HL-60/S4 treated with phorbol 12-myristate 13-acetate at 8.2 ng/mL for 4 days and 3 days (cell line): ENCODE data around the gene CSH2.

Experiments used
- in situ Hi-C: fragments of 300-500 bp; cut with MboI; formaldehyde crosslinking; loops from 2 replicates; pipeline ENCODE4 v1.15.0; 2022; ENCODE audit warnings: low sequenced_read_pairs

Gene CSH2

DNA sequence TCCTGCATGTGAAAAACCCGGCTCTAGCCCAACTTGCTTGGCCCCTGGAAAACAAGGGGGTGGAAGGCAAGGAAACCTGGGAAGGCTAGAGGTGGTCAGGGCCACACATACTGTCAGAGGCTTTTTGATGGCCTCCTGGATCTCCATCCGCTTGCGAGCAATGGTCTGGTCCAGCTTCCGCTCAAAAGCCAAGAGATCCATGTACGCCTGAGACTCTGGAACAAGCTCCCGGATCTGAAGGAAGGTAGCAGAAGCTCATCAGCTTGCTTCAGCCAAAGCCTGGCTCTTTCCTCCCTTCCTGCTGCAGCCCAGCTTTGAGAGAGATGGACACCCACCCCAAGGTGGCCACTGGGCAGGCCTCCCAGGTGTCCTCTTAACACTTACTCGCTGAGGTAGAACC, 36.7 kb downstream of the CSH2 start:
- in situ Hi-C loops, result no loop called here

DNA sequence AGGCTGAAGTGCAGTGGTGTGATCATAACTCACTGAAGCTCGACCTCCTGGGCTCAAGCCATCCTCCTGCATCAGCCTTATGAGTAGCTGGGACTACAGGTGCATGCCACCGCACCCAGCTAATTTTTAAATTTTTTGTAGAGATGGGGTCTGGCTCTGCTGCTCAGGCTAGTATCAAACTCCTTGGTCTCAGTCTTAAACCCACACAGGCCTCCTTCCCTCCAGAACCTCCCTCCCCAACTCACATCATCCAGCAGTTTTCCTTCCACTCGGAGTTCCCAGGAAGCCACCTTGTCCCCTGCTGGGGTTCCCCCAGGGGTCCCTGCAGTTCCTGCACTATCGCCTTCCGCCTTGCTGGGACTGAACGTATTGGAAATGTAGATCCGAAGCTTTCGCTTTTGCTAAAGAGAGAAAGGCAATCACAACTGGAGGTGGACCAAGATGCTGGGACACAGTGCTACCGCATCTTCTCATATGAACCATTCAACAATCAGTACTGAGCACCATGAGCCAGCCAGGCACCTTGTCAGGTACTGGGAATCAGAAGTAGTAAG, 38.2 kb downstream of the CSH2 start:
- in situ Hi-C loops, result no loop called here

DNA sequence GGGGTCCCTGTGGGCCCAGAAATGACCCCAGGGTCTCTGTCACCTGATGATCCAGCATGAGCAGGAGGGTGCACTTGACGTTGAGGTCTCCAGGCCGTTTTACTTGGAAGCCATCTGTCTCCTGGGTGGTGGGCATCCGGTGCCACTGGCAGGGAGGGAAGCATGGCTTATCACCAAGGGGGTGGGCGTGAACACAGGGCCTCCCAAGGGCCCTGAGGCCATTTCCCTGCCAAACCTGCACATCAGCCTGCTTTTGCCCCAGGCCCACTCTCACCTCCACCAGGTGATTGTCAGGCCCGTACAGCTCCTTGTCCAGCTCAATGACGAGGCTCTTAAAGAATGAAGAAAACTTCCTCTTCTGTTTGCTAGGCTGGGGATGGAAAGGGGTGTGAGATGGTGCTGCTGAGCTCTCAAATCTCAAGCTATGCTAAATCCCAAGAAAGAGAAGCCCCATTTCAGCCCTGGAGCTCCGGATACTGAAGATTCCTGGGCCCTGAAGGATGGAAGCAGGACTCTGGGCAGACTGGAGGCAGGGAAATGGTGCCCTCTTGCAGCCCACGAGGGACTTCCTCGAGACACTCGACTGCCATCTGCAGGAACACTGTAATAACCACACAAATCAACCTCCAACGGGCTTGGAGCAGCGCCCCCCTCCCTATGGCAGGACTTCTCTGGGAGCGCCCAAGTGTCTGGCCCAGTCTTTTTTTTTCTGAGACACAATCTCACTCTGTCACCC, 38.9 kb downstream of the CSH2 start:
- in situ Hi-C loops, result no loop called here

DNA sequence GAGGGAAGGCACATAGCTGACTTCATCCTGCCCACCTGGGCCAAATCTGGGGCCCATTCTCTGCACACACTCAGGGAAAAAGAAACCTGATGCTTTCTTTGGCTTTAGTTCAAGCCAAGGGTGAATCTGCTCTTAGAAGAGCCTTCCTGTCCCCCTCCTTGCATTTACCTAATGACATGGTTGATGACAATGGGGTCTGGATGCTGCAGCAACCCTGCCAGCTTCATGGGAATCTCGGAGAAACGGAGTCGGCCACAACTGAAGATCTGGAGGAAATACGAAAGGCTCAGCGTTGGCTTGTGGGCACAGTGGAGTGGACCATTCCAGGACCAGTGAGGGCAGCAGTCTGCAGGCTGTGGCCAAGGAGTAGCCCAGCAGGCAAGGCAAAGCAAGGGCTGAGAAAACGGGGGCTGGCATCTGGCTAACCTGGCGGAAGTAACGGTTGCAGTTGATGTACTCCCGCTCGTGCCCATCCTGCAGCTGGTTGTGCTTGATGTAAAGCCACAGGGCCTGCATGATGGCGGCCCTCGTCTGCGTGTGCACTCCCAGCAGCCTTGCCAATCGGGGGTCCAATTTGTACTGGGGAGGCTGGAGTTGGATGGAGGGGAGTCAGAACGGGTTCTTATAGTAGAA, 39.6 kb downstream of the CSH2 start:
- in situ Hi-C loops, result no loop called here

DNA sequence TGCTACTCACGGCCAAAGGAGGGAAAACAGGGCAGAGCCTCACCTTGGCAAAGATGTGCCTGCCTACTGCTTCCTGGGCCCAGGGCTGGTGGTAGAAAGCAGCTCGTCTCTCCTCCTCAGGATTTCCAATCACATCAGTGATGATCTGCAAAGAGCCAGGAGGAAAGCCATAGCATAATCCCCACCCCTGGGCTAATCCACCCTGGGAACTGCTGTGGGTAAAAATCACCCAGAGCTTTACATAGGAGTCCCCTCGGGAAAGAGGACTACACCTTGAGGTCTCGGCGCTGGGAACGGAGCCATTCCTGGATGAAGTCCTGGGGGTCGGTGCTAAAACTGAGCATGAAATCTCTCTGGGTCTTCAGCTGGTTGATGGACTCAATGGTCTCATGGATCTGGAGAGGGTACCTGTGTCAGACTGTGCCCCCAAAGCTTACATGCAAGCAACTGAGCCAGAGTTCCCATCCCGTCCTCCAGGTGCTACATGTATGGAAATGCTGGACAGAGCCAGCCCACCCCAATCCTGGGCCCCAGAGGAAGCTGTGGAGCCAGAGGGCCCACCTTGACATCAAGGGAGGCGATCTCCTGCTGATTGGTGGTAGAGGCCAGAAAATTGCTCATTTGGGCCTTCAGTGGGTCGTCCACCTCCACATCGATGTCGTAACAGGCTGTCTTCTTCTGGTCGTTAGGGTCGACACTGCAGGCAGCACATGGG, 40.3 kb downstream of the CSH2 start:
- in situ Hi-C loops, result no loop called here

DNA sequence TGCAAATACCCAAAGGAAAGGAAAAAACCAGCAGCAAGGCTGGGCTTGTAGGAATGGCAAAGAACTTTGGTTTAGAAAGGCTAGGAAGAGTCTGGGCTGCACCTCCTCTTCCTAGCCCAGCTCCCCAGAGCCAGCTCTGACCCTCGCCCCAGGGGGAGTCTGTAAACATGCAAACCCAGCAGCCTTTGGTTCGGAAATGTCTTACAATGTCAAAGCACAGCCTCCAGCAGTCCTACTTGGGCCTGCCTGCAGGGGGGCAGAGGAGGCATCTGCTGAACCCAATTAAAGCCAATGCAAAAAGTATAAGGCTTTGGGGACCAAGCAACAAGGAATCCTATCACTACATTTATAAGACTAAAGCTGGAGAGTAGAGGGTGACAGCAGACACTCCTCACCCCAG, 41.0 kb downstream of the CSH2 start:
- in situ Hi-C loops, result no loop called here

DNA sequence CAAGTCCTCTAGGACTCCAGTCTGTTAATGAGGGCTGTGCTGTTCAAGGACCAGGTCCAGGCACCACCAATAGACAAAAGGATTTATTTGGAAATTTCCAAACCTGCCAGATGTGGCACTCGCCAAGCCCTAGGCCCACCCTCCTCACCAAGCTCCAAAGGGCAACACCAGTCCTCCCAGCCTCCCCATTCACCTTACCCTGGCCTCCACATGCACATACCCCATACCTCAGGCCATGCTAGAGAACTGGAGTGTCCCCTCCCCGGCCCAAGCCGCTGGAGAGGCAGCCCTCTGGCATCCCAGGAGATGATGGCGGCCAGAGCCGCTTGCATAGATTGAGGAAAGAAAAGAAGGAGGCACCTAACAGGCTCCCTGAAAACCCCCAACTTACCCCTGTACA, 41.5 kb downstream of the CSH2 start:
- in situ Hi-C loops, result no loop called here

DNA sequence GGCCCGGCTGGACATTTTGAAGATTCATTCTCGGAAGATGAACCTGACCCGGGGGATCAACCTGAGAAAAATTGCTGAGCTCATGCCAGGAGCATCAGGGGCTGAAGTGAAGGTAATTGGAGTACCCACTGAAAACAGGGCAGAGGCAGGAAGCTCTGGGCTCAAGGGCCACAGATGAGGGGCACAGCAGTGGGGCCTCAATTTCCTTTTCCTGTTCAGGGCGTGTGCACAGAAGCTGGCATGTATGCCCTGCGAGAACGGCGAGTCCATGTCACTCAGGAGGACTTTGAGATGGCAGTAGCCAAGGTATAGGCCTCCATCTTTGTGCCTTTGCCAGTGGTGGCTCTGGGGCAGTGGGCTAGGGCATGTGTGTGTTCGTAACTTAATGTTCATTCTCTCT, 42.0 kb downstream of the CSH2 start:
- in situ Hi-C loops, result no loop called here

DNA sequence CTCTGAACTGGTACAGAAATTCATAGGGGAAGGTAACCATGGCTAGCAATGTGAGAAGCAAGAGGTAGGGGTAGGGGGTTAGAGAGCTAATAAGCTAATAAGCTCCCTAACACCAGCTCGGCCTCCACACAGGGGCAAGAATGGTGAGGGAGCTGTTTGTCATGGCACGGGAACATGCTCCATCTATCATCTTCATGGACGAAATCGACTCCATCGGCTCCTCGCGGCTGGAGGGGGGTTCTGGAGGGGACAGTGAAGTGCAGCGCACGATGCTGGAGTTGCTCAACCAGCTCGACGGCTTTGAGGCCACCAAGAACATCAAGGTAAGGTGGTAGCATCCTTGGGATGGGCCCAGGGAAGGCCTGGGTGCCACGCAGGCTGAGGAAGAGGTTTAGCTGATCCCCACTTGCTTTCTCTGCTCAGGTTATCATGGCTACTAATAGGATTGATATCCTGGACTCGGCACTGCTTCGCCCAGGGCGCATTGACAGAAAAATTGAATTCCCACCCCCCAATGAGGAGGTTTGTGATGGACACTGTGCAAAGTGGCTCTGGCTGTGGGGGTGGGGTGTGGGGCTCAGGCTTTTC, 42.5 kb downstream of the CSH2 start:
- in situ Hi-C loops, result no loop called here

DNA sequence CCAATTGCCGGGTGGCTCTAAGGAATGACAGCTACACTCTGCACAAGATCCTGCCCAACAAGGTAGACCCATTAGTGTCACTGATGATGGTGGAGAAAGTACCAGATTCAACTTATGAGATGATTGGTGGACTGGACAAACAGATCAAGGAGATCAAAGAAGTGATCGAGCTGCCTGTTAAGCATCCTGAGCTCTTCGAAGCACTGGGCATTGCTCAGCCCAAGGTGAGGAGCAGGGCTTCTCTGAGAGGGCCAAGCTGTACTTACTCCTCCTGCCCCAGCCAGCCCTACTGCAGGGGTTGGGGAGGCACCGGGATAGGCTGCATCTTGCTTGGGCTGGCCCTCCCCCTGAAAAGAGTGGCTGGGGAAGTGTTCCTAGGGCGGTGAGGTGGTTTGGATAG, 43.2 kb downstream of the CSH2 start:
- in situ Hi-C loops, result no loop called here

DNA sequence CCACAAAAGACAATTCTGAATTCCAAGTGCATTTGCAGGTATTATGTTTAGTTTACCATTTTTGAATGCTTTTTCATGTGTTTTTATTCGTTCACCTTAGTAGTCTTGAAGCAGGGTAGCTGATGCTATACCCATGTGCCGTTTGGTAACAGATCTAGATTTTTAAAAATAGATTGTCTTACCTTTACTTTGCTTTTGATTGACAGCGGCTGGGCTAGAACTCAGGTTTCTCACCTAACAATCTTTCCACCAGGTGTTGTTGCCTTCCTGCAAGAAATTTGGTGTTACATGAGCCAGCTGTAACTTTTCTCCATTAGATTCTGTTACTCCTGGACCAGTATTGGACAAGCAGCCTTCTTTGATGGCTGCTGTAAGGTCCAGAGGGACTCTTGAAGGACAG, 44.5 kb downstream of the CSH2 start:
- in situ Hi-C loops, result no loop called here

DNA sequence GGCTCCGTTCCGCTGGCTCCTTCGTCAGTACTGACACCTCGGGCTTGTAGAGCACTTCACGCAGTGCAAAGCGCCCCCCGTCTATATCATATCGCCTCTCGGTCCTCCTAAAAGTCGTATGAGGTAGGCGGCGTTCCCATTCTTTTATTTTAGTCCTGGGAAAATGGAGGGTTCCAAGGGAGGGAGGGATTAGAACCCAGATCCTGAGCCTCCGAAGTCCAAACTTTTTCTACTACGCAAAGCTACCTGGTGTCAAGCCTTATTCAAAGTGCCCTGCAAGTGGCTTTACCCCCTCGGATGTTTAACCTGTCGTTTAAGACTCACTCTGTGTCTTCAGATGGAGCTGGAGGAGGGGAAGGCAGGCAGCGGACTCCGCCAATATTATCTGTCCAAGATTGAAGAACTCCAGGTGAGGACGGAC, 45.7 kb downstream of the CSH2 start:
- in situ Hi-C loops, result no loop called here

DNA sequence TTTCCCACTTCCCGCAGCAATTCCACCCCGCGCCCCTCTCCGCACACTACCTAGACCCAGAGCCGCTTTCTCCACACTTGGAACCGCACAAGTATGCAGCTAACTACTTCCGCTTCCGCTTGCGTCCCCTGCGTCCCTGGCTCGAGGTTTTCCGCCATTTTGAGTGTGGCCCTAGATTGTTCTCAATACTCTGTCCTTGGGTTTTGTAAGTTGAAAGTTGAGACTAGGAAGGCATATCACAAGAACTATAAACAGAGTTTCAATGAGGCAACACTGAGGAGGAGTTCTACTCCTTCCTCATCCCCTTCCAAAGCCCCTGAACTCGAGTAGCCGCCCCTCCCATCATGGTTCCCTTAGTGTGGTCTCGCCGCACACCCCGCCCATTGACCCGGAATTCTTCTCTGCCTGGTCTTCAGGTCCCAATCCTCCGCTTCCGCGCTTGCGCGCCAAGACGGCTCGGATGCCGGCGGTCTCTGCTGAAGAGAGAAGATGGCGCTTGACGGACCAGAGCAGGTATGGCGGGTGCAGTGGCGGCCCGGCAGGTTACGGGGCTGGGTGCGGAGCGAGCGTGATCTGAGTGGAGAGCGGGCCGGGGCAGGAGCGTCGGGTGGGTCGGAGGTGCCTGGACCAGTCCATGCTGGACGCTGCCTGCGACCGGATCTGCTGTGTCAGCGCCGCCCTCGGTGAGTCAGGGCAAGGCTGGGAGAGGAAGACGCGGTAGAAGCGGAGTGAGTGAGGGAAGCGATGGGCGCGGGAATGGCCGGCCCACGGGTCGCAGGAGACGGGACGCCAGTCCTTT, 46.3 kb downstream of the CSH2 start, which contains the start of the genes FTSJ3 and PSMC5:
Gene FTSJ3, minus strand, starts transcription at position 662 of the 799 bp plus-strand sequence. CDS start 761 bp downstream, outside the sequence.
Gene PSMC5, plus strand, starts transcription at position 430 of the 799 bp plus-strand sequence. Its CDS starts 60 bp downstream, at position 490.
- in situ Hi-C loops, result no loop called here

DNA sequence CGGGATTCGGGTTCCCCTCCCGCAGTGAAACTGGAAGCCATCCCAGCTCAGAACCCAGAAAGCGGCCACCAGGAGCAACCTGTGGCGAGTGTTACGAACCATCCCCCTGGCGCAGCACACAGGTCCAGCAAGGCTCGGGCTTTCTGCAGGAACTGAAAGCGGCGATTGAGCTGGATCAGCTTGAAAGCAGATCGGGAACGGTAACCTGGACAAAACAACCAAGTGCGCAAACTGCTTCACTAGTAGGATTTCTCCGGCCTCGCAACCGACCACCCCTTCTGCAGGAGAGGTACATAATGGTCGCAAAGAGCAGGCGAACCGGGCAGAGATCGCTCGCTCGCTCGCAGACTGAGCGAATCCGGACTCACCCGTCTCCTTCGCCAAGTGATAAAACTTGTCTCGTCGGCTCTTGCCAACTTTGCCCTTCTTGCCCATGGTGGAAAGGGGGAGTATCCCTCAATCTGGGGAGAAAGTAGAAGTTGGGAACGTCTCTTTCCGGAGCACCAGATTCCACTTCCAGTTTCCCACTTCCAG, 46.9 kb downstream of the CSH2 start:
- in situ Hi-C loops, result no loop called here

DNA sequence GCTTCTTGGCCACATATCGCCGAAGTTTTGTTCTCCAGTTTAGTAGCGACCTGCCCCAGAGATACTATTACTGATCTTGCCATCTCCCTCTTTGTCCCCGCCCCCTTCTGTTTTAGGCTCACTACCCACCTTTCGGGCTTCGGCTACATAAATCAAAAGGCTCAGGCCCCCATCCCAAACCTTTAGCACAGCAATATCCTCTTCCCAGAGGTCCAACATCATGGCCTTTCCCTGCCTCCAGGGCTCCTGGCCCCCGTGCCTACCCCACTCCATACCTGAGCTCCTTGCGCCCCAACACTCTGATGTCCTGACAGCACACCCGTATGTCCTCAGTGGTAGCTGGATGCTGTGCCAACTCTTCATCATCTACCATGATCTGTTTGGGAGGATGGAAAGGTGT, 49.1 kb downstream of the CSH2 start:
- in situ Hi-C loops, result no loop called here

DNA sequence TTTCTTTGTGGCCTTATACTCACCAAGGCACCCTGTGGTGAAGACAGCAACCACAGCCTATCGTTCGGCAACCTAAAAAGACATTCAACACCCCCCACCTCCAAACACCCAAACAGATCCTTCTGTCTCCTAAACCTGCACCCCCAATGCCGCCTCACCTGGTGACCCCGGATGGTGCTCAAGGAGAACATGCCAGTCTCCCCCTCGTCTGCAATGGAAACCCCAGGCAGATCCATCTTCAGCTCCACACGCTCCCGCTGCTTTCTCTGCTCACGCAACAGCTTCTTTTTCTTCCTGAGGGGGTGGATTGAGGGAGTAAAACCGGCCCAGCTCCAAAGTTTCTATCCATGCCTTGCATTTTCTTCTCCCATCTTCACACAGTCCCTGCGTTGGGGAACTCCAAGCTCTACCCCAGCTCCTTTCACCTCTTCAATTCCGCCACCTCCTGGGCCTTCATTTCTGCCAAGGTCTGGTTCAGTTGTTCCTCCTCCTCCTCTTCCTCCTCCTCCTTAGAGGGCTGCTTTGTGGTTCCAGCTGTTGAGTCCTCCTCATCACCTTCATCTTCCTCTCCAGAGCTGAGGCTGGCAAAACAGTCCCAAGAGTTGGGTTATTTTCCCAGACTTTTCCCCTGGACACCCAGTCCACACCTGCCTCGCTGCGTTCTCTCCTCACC, 49.7 kb downstream of the CSH2 start:
- in situ Hi-C loops, result no loop called here

DNA sequence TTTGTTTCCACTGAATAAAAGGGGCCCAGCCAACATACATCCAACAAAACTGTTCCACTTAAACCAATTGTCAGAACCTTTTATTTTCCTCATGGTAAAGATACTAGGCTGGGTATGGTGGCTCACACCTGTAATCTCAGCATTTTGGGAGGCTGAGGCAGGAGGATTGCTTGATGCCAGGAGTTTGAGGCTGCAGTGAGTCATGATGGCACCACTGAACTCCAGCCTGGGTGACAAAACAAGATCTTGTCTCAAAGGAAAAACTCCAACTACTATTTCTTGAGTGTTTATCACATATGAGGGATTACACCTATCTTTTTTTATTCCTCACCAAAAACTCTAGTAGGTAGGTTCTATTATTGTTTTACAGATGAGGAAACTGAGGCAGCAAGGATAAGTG, 50.9 kb downstream of the CSH2 start:
- in situ Hi-C loops, result no loop called here
